Left renal cortex interstitium (tissue), 4 donors: ENCODE data around the gene SPDYE6. TPM values are rescaled to one million over a fixed set of nuclear protein-coding genes. Genes with fewer than 3 reads are reported as not detected.

Source experiments
- polyA plus RNA-seq, 4 donors: library from polyadenylated mRNA; unstranded; fragments of 120-200 nt; gene quantifications; one replicate each; pipeline ENCODE4 v1.2.1, GENCODE V29; 2013; ENCODE audit not compliant: insufficient read length in 4 of 4

The SPDYE6 gene
- polyA plus RNA-seq, 4 donors, result 0.65 to 10.2 (median 3.7) TPM

Other genes with a start within 250 kb of the SPDYE6 start
- gene SH2B2, start 69.6 kb downstream of the SPDYE6 start, polyA plus RNA-seq, result 1 to 10 TPM; 3.4 to 6.0 (median 4.9) TPM
- 10 to 100 TPM; 30.2 to 46.9 (median 38.6) TPM for gene PRKRIP1, start 39.9 kb upstream of the SPDYE6 start, polyA plus RNA-seq
- gene ORAI2, start 77.1 kb upstream of the SPDYE6 start, polyA plus RNA-seq, result 10 to 100 TPM; 16.7 to 28.7 (median 22.5) TPM
- gene ALKBH4, start 108.4 kb upstream of the SPDYE6 start, polyA plus RNA-seq, result 10 to 100 TPM; 10.3 to 16.7 (median 14.6) TPM
- 10 to 100 TPM; 15.9 to 26.0 (median 23.3) TPM for gene LRWD1, start 108.5 kb upstream of the SPDYE6 start, polyA plus RNA-seq
- gene POLR2J, start 122.5 kb upstream of the SPDYE6 start, polyA plus RNA-seq, result 10 to 100 TPM; 25.8 to 52.0 (median 34.5) TPM
- 10 to 100 TPM in 3 of 4 donors, 1 to 10 TPM in 1; 6.8 to 19.5 (median 14.9) TPM for gene RASA4B, start 161.3 kb upstream of the SPDYE6 start, polyA plus RNA-seq
- 10 to 100 TPM in 2 of 4 donors, 1 to 10 TPM in 2; 2.5 to 26.8 (median 13.9) TPM for gene UPK3BL2, start 187.3 kb upstream of the SPDYE6 start, polyA plus RNA-seq
- 10 to 100 TPM in 1 of 4 donors, 1 to 10 TPM in 2, under 1 TPM in 1; 0.93 to 10.5 (median 5.3) TPM for gene SPDYE2, start 194.8 kb upstream of the SPDYE6 start, polyA plus RNA-seq
- 10 to 100 TPM; 54.8 to 94.5 (median 74.6) TPM for gene POLR2J3, start 216.1 kb upstream of the SPDYE6 start, polyA plus RNA-seq